ENCODE results near the gene COP1.

DNA sequence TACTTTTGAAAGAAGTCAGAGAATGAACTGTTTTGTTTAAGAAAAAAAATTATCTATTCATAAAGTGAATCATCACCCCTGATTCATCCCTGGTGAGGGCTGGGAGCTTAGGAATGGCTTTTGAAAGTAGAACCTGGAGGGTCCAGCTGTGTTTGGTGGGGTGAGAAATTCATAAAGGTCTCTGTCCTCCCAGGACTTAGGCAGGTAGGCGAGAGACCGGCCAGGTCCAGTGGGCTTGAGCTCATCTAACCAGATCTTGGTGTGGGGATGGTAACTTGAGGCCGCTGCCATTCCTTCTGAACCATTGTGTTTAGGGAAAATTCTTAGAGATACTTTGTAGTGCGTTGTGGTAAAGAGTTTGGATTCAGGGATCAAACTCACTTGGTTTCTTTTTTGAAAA, 306.9 kb downstream of the COP1 start:
- TF ChIP-seq, protein P1, sequence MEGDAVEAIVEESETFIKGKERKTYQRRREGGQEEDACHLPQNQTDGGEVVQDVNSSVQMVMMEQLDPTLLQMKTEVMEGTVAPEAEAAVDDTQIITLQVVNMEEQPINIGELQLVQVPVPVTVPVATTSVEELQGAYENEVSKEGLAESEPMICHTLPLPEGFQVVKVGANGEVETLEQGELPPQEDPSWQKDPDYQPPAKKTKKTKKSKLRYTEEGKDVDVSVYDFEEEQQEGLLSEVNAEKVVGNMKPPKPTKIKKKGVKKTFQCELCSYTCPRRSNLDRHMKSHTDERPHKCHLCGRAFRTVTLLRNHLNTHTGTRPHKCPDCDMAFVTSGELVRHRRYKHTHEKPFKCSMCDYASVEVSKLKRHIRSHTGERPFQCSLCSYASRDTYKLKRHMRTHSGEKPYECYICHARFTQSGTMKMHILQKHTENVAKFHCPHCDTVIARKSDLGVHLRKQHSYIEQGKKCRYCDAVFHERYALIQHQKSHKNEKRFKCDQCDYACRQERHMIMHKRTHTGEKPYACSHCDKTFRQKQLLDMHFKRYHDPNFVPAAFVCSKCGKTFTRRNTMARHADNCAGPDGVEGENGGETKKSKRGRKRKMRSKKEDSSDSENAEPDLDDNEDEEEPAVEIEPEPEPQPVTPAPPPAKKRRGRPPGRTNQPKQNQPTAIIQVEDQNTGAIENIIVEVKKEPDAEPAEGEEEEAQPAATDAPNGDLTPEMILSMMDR (IDR thresholded peaks at IDR 0.05) = no peak
- TF ChIP-seq POLR2A (IDR thresholded peaks at IDR 0.05) = no peak

Measured in esophagus squamous epithelium (tissue), 4 donors.